IMR-90 (cell line): Measurements from ENCODE around the gene VGF.

Source experiments
- CEBPB ChIP-seq: IDR thresholded peaks from 2 replicates; pipeline ENCODE4 v1.6.1; 2012; ENCODE audit warnings: low read depth, low read length, improper control_type of control experiment
- NFE2L2 ChIP-seq: fragments of 150-350 bp; IDR thresholded peaks from 2 replicates; pipeline ENCODE4 v1.6.1; 2016; ENCODE audit warnings: low read depth, mild to moderate bottlenecking, low read length
- USF2 ChIP-seq: fragments of 150-350 bp; IDR thresholded peaks from 2 replicates; pipeline ENCODE4 v1.6.1; 2017; ENCODE audit warnings: mild to moderate bottlenecking, antibody characterized with exemption, low read length, low read depth
- TF ChIP-seq, protein P1 (sequence below): conservative IDR thresholded peaks from 2 replicates; pipeline ENCODE4 v1.5.1; 2012; ENCODE audit warnings: mild to moderate bottlenecking, low read depth, low read length, improper control_type of control experiment

DNA sequence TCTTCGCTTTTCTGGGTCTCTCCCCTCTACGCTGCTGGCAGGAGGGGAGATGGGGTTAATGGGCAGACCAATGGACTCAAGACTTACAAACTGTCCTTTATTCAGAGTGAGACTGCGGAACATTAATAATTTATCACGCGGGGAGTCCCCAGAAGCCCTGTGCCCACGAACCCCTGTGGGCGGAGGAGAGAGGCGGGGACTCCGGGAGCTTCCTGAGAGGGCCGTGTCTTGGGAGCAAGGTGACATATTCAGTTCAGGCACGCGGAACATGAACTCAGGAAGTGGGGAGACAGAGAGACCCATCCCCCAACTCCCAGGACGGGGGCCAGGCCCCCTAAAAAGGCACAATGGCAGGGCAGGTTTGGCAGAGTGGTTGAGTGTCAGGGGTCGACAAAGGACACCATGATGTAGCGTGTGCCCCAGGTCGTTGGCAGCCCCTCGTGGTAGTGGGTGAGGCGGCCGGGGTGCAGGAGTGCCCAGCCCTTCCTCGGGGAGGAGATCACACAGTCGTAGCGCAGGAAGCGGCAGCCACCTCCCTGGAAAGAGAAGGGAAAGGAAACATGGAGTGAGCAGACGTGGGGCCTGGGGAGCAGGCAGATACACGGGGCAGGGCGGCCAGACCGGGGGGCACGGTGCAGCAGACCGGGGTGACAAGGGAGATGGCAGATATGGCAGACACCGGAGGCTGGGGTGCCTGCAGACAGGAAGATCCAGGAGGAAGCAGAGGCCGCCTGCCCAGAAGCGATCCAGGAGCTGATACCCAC lies 40.7 kb upstream of the VGF start:
- TF ChIP-seq CEBPB (no peak), USF2 (no peak), NFE2L2 (no peak)
- TF ChIP-seq, protein P1, sequence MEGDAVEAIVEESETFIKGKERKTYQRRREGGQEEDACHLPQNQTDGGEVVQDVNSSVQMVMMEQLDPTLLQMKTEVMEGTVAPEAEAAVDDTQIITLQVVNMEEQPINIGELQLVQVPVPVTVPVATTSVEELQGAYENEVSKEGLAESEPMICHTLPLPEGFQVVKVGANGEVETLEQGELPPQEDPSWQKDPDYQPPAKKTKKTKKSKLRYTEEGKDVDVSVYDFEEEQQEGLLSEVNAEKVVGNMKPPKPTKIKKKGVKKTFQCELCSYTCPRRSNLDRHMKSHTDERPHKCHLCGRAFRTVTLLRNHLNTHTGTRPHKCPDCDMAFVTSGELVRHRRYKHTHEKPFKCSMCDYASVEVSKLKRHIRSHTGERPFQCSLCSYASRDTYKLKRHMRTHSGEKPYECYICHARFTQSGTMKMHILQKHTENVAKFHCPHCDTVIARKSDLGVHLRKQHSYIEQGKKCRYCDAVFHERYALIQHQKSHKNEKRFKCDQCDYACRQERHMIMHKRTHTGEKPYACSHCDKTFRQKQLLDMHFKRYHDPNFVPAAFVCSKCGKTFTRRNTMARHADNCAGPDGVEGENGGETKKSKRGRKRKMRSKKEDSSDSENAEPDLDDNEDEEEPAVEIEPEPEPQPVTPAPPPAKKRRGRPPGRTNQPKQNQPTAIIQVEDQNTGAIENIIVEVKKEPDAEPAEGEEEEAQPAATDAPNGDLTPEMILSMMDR: no peak
